Endothelial cell of umbilical vein (primary cell): ENCODE data around the gene APBA2. TPM values are rescaled to one million over a fixed set of nuclear protein-coding genes. Genes with fewer than 3 reads are reported as not detected.

ENCODE experiments used
- BruUV-seq: library from RNA; stranded (reverse); fragments of 400-500 nt; replicated peaks from 2 replicates; lab custom pipeline; 2021; lab: Mats Ljungman, UMichigan
- CTCF ChIA-PET: fragments of 300-600, 350-600 bp; sonication (Branson Sonifier 250); formaldehyde crosslinking; loops from one replicate; lab custom pipeline; 2021; ENCODE audit warnings: antibody characterized with exemption, inconsistent platforms; lab: Charles Lee
- POLR2A ChIA-PET: fragments of 300-600, 350-600 bp; sonication (Branson Sonifier 250); formaldehyde crosslinking; loops from one replicate; lab custom pipeline; 2021; ENCODE audit warnings: antibody characterized with exemption, inconsistent platforms; lab: Charles Lee
- DNase-seq: peaks from one replicate; pipeline ENCODE4 v3.0.0-alpha.2; 2011; ENCODE audit warnings: low read depth, low spot score
- FAIRE-seq: peaks from 2 replicates; lab custom pipeline; 2011; peaks lifted over from hg19 to GRCh38; lab: Jason Lieb, UNC
- H2AFZ ChIP-seq: 2 replicates; pipeline ENCODE4 v1.6.0; 2012; ENCODE audit warnings: low read depth, low read length, control low read depth, inconsistent platforms
- H3K27ac ChIP-seq: 2 replicates; pipeline ENCODE4 v1.5.1; 2011; ENCODE audit warnings: low read depth, mild to moderate bottlenecking, control low read depth, low read length, moderate library complexity; ENCODE audit not compliant: insufficient read depth
- H3K27me3 ChIP-seq, 2 experiments: 2 replicates each; pipeline versions ENCODE4 v1.6.0 to v1.6.1; 2011; ENCODE audit warnings: low read length in 2 of 2, mixed read lengths in 1 of 2; ENCODE audit not compliant: control insufficient read depth in 2 of 2, insufficient read depth in 2 of 2
- H3K36me3 ChIP-seq, 2 experiments: 2 replicates in 1 of 2; 3 replicates in 1 of 2; pipeline ENCODE4 v1.5.1; 2011; ENCODE audit warnings: low read length in 2 of 2, mild to moderate bottlenecking in 1 of 2, moderate library complexity in 1 of 2; ENCODE audit not compliant: control insufficient read depth in 2 of 2, insufficient read depth in 2 of 2; ENCODE audit errors: extremely low read depth in 1 of 2
- H3K4me1 ChIP-seq: 3 replicates; pipeline ENCODE4 v1.5.1; 2011; ENCODE audit warnings: mild to moderate bottlenecking, low read length; ENCODE audit not compliant: control insufficient read depth, insufficient read depth; ENCODE audit errors: extremely low read depth
- H3K4me2 ChIP-seq: 2 replicates; pipeline ENCODE4 v1.6.1; 2011; ENCODE audit warnings: low read length, control low read depth, mixed read lengths; ENCODE audit not compliant: insufficient read depth
- H3K4me3 ChIP-seq, 3 experiments: fragments of 200-600 bp in 1 of 3; sonication (generic), shearing (Covaris generic) in 1 of 3; replicated peaks in 1 of 3; 2 replicates each; pipeline ENCODE4 v1.5.1; 2011 to 2016; ENCODE audit warnings: control low read depth in 3 of 3, low read length in 3 of 3, mild to moderate bottlenecking in 2 of 3, inconsistent platforms in 1 of 3, low read depth in 1 of 3, moderate library complexity in 1 of 3; ENCODE audit not compliant: insufficient read depth in 1 of 3
- H3K79me2 ChIP-seq: 2 replicates; pipeline ENCODE4 v1.6.0; 2012; ENCODE audit warnings: low read length, inconsistent platforms; ENCODE audit not compliant: control insufficient read depth, insufficient read depth
- H3K9ac ChIP-seq: replicated peaks from 2 replicates; pipeline ENCODE3; 2011; ENCODE audit warnings: low read length, control low read depth; ENCODE audit not compliant: insufficient read depth; ENCODE audit errors: extremely low read depth
- H3K9me1 ChIP-seq: replicated peaks from 3 replicates; pipeline ENCODE4 v1.6.0; 2011; ENCODE audit warnings: mild to moderate bottlenecking, low read length; ENCODE audit not compliant: control insufficient read depth, insufficient read depth; ENCODE audit errors: extremely low read depth
- H3K9me3 ChIP-seq: replicated peaks from 2 replicates; pipeline ENCODE4 v1.5.1; 2012; ENCODE audit warnings: low read length, inconsistent platforms; ENCODE audit not compliant: control insufficient read depth, insufficient read depth
- H4K20me1 ChIP-seq: replicated peaks from 2 replicates; pipeline ENCODE3; 2011; ENCODE audit warnings: mild to moderate bottlenecking, low read length; ENCODE audit not compliant: control insufficient read depth, insufficient read depth; ENCODE audit errors: extremely low read depth
- EZH2 ChIP-seq: IDR thresholded peaks from 2 replicates; pipeline ENCODE4 v1.6.1; 2012; ENCODE audit warnings: borderline replicate concordance, low read depth, mild to moderate bottlenecking, moderate library complexity, low read length, inconsistent platforms; ENCODE audit not compliant: severe bottlenecking
- JUN ChIP-seq: IDR thresholded peaks from 2 replicates; pipeline ENCODE4 v1.6.1; 2011; ENCODE audit warnings: borderline replicate concordance, low read depth; ENCODE audit not compliant: insufficient read length, insufficient read depth
- MYC ChIP-seq: IDR thresholded peaks from one replicate; pipeline ENCODE4 v1.6.1; 2011; ENCODE audit warnings: mild to moderate bottlenecking, low read depth, low read length
- POLR2A ChIP-seq: IDR thresholded peaks from 2 replicates; pipeline ENCODE4 v1.6.1; 2012; ENCODE audit warnings: low read depth, mild to moderate bottlenecking, control low read depth, low read length
- POLR2AphosphoS5 ChIP-seq: IDR thresholded peaks from 2 replicates; pipeline ENCODE4 v1.6.1; 2012; ENCODE audit warnings: low read depth, mild to moderate bottlenecking, control low read depth, low read length, moderate library complexity; ENCODE audit not compliant: insufficient read depth
- dilution Hi-C: fragments of 300-500 bp; cut with MboI; formaldehyde crosslinking; loops from one replicate; pipeline ENCODE4 v1.15.0; 2019; ENCODE audit warnings: low sequenced_read_pairs; ENCODE audit not compliant: extremely low pct_ligation_motif_present
- intact Hi-C: fragments of 100-400 bp; cut with micrococcal nuclease; formaldehyde crosslinking; loops from one replicate; pipeline ENCODE4 v1.10.0; 2022
- polyA plus RNA-seq, 4 experiments: library from polyadenylated mRNA; depleted of rRNA in 3 of 4; stranded (reverse) in 3 of 4; unstranded in 1 of 4; fragments of >200 nt; gene quantifications; 2 replicates each; pipeline versions ENCODE4 v1.2.1 to v1.2.3, GENCODE V29; 2011 to 2012; ENCODE audit warnings: missing spikeins in 1 of 4
- total RNA-seq: library from RNA; stranded (reverse); gene quantifications from 2 replicates; pipeline ENCODE4 v1.2.3, GENCODE V29; 2021
- TF ChIP-seq, protein P1 (sequence below): IDR thresholded peaks from 2 replicates; pipeline ENCODE4 v1.6.1; 2011; ENCODE audit not compliant: insufficient read depth, insufficient read length

Gene APBA2
- total and polyA plus RNA-seq, 2 donors (not counting 3 experiments of a cell fraction or from before 2014, with no cell fraction given) = 5.7 to 11.1 TPM

DNA sequence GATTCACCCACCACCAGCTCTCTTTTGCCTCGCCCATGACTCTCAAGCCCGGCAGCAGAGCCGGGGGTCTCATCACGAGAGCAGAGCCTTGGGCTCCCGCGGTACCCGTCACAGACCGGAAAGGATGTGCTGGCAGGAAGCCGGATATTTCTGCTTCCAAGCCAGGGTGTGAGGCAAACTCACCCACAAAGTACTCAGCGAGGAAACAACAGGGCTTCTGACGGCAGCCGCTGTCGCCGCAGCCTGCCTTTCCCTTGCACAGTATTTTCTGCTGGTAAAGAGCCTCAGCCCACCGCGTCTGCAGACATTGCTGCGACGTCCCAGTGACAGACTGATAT lies 263.9 kb downstream of the APBA2 start:
- H3K36me3 ChIP-seq = no peaks in the 10 kb centered on the region
- H3K4me3 ChIP-seq = no peak overlapping the region
- no peaks in the 10 kb centered on the region for H3K9me3 ChIP-seq
- dilution Hi-C loops (no loop called here), intact Hi-C loops (no loop called here)
- no peak for DNase-seq
- no TSS peak for BruUV-seq
- H3K27ac ChIP-seq = no peak overlapping the region
- no peaks in the 10 kb centered on the region for H3K4me1 ChIP-seq
- H3K27me3 ChIP-seq = no peaks in the 10 kb centered on the region
- no peak overlapping the region for H3K4me2 ChIP-seq
- H3K9ac ChIP-seq = no peak overlapping the region
- H2AFZ ChIP-seq = no peak overlapping the region
- H3K9me1 ChIP-seq = no peaks in the 10 kb centered on the region
- no peaks in the 10 kb centered on the region for H4K20me1 ChIP-seq
- no peak for TF ChIP-seq JUN
- no peak for TF ChIP-seq POLR2A
- TF ChIP-seq EZH2 = no peak
- FAIRE-seq = no peak
- H3K79me2 ChIP-seq = no peaks in the 10 kb centered on the region
- CTCF ChIA-PET = interaction anchor here (0.7 to 1.9 kb wide), 2 partner anchors 10 to 29 kb away, joined by 3 to 9 read pairs; no protein-coding TSS in a partner anchor
- POLR2A ChIA-PET = no interaction called here

DNA sequence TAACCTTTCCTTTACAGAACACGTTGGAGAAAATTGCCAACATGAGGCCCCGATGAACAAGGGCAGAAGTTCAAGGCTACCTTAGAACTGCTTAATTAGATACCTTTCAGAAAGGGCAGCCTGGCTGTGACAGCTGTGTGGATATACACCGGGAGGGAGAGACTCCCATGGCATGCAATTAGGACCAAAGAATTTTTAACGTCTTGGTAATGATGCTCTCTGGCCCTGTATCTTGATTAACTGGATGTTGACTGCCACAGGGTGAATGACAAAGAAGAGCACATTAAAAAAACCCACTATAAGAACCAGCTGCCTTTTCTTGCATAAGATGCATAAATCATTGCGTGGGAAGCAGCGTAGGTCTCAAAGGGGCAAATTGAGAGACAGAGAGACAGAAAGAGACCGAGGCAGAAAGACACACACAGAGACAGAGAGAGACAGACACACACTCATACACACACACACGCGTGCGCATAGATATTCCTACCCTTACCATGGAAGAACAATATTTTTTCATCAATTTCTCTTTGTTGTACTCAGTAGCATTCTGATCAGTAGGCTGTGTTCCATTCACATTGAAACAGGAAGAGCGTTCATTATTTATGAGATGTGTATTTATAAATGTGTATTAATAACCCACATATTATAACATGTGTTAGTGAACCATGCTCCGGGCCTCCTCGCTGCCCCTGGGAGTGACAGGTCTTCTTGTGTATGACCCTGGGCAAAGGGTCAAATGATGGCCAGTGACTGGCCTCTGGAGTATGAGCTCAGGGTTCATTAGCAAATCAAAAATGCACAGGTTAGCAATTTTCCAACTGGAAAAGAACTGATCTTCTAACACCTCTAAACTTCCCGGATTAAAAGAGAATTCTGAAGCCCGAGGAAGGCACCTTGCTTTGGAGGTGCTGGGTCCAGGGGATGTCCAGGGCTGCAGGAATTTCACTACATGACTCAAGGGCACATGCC lies 265.0 kb downstream of the APBA2 start:
- H3K9me3 ChIP-seq = no peaks in the 10 kb centered on the region
- H3K4me2 ChIP-seq = no peak overlapping the region
- intact Hi-C loops (no loop called here), dilution Hi-C loops (no loop called here)
- CTCF ChIA-PET = no interaction called here
- FAIRE-seq (no peak), DNase-seq (no peak)
- POLR2A ChIA-PET = no interaction called here
- H3K36me3 ChIP-seq = no peaks in the 10 kb centered on the region
- no peaks in the 10 kb centered on the region for H3K27me3 ChIP-seq
- H3K79me2 ChIP-seq = no peaks in the 10 kb centered on the region
- no TSS peak for BruUV-seq
- H2AFZ ChIP-seq = no peak overlapping the region
- no peak overlapping the region for H3K4me3 ChIP-seq
- no peaks in the 10 kb centered on the region for H3K9me1 ChIP-seq
- no peak for TF ChIP-seq MYC
- TF ChIP-seq EZH2 = no peak
- TF ChIP-seq POLR2AphosphoS5 = no peak
- TF ChIP-seq, protein P1, sequence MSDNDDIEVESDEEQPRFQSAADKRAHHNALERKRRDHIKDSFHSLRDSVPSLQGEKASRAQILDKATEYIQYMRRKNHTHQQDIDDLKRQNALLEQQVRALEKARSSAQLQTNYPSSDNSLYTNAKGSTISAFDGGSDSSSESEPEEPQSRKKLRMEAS = no peak
- no peak for TF ChIP-seq POLR2A
- H3K9ac ChIP-seq = no peak overlapping the region
- H4K20me1 ChIP-seq = no peaks in the 10 kb centered on the region
- no peak overlapping the region for H3K27ac ChIP-seq
- H3K4me1 ChIP-seq = no peaks in the 10 kb centered on the region
